DMS153 (cell line): ENCODE results near the gene CLTCL1.

ENCODE experiments used
- DNase-seq: peaks from one replicate; lab custom pipeline; 2025; lab: John Stamatoyannopoulos, UW

The CLTCL1 gene

GRCh38 chr22:19150482-19151328 lies 140.8 kb downstream of the CLTCL1 start:
- DNase-seq = no peak

- DNase-seq = no peak
Measured at GRCh38 chr22:19149991-19150390, 141.5 kb downstream of the CLTCL1 start, which contains the start of gene GSC2. GSC2 (minus strand) TSS chr22:19150292; CDS start chr22:19150283, 9 bp downstream.

GRCh38 chr22:19149047-19149883 lies 142.3 kb downstream of the CLTCL1 start:
- DNase-seq = no peak

- no peak for DNase-seq
Measured at GRCh38 chr22:19148417-19149046, 143.0 kb downstream of the CLTCL1 start.

- DNase-seq = no peak
Measured at GRCh38 chr22:19147195-19147780, 144.2 kb downstream of the CLTCL1 start.

- DNase-seq = no peak
Measured at GRCh38 chr22:19146215-19146968, 145.1 kb downstream of the CLTCL1 start.

GRCh38 chr22:19143967-19144400 lies 147.5 kb downstream of the CLTCL1 start:
- no peak for DNase-seq

GRCh38 chr22:19143212-19143611 lies 148.3 kb downstream of the CLTCL1 start:
- DNase-seq = no peak

- DNase-seq = no peak
Measured at GRCh38 chr22:19142394-19142793, 149.1 kb downstream of the CLTCL1 start.

GRCh38 chr22:19139974-19140373 lies 151.5 kb downstream of the CLTCL1 start:
- no peak for DNase-seq

GRCh38 chr22:19139001-19139356 lies 152.5 kb downstream of the CLTCL1 start:
- DNase-seq = no peak

GRCh38 chr22:19138217-19139000 lies 153.1 kb downstream of the CLTCL1 start:
- DNase-seq = no peak

- no peak for DNase-seq
Measured at GRCh38 chr22:19137384-19138216, 153.9 kb downstream of the CLTCL1 start.

- DNase-seq = no peak
Measured at GRCh38 chr22:19136915-19137314, 154.6 kb downstream of the CLTCL1 start.

- DNase-seq = no peak
Measured at GRCh38 chr22:19134874-19135273, 156.6 kb downstream of the CLTCL1 start.

GRCh38 chr22:19134176-19134831 lies 157.2 kb downstream of the CLTCL1 start:
- no peak for DNase-seq

GRCh38 chr22:19133561-19133960 lies 158.0 kb downstream of the CLTCL1 start:
- DNase-seq = no peak

- DNase-seq = no peak
Measured at GRCh38 chr22:19132693-19133400, 158.7 kb downstream of the CLTCL1 start.
